RPMI7951 (cell line): ENCODE measurements around the gene PIM1. TPM values are rescaled to one million over a fixed set of nuclear protein-coding genes. Genes with fewer than 3 reads are reported as not detected.
"Not testable (repeated sequence)": the region's sequence is repeated elsewhere in the genome, so short reads cannot be mapped to it uniquely, and the experiment has no call there.

ENCODE experiments used
- DNase-seq: peaks from one replicate; pipeline ENCODE4 v3.0.0-alpha.2; 2012; ENCODE audit warnings: low read depth
- total RNA-seq: library from RNA; depleted of rRNA; stranded (reverse); fragments of >200 nt; shearing (Covaris generic); gene quantifications from 2 replicates; pipeline ENCODE4 v1.2.3, GENCODE V29; 2014; rRNA removed

The PIM1 gene
- 7.7 and 8.2 TPM in 2 replicates for total RNA-seq

DNA sequence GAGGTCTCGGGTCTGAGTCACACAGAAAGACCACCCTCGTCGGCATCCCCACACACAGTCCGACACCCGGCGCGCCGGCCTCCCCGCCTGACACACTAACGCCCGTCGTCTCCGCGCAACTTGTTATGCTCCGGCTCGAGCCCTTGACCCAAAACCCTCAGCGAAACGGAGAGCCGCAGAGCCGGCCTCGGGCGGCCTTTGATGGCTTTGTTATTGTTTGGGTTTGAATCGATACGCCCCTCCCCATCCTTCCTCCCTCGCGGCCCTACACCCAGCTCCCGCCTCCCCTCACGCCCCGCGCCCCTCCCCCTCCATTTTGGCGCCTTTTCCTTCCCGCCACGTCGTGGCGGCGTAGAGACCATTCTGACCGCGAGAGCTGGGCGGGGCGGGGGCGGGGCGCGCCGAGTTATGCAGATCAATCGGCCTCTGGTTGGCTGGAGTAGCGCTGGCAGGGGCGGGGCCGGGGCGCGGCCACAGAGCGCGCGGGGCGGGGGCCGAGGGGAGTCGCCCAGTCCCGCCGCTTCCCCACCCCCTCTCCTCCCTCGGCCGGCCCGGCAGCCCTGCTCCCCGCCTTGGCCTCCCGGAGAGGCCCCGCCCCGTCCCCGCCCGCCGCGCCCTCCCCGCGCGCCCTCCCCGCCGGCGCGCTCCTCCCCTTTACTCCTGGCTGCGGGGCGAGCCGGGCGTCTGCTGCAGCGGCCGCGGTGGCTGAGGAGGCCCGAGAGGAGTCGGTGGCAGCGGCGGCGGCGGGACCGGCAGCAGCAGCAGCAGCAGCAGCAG, at the start of gene PIM1:
PIM1 (plus strand) TSS at position 657 of the 777 bp plus-strand sequence. CDS start 424 bp downstream, outside the sequence.
- peak; percentile 96 for DNase-seq

DNA sequence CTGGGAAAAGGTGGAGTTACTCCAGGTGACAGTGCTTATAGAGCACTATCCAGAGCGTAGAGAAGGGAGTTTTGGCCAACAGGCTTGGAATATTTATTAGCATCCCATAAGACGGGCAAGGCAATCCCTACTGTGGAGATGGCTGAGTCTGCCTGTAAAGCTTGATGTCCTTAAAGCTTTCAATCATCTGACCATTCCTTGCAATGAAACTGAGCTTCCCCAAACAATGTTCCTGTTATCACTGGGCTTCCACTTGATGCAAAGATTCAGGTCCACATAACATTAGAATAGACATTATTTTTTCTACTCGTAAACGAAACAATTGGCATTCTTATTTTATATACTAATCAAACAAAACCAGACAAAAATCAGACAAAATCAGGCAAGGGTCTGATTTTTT, 48.4 kb upstream of the PIM1 start:
- no peak for DNase-seq

DNA sequence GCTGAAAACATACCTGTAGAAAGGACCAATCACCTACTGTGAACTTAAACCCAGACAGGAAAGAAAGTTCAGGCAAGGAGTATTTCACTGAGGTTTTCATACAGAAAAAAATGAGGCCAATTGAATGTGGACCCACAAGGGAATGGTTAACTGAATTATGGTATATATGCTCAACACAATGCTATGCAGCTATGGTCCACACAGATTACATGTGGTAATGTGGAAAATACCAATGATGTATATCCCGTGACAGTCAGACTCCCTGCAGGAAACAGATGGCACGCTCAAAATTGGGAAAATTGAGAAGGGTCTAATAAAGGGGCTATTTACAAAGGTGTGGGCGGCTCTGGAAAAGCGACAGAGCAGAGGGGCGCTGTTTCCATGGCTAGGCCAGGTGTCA, 47.1 kb upstream of the PIM1 start:
- DNase-seq = no peak

DNA sequence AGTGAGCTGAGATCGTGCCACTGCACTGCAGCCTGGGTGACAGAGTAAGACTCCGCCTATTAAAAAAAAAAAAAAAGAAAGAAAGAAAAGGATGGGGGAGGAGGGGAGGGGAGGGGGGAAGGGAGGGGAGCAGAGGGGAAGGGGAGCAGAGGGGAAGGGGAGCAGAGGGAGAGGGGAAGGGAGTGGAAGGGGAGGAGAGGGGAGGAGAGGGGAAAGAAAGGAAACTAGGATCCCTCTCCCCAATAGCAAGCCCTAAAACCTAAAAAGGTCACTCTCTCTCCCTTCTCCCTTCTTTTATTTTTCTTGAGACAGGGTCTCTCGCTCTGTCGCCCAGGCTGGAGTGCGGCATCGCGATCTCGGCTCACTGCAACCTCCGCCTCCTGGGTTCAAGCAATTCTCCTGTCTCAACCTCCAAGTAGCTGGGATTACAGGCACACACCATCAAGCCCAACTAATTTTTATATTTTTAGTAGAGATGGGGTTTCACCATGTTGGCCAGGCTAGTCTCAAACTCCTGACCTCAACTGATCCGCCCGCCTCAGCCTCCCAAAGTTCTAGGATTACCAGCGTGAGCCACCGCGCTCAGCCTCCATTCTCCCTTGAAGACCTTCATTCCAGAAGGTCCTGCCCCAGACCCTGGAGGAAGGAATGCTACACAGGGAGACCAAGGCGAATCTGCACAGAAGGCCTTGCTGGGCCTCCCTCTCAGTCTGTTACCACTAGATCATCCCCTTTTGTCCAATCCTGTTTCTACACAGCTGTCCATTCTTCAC, 45.8 kb upstream of the PIM1 start:
- DNase-seq = no peak

DNA sequence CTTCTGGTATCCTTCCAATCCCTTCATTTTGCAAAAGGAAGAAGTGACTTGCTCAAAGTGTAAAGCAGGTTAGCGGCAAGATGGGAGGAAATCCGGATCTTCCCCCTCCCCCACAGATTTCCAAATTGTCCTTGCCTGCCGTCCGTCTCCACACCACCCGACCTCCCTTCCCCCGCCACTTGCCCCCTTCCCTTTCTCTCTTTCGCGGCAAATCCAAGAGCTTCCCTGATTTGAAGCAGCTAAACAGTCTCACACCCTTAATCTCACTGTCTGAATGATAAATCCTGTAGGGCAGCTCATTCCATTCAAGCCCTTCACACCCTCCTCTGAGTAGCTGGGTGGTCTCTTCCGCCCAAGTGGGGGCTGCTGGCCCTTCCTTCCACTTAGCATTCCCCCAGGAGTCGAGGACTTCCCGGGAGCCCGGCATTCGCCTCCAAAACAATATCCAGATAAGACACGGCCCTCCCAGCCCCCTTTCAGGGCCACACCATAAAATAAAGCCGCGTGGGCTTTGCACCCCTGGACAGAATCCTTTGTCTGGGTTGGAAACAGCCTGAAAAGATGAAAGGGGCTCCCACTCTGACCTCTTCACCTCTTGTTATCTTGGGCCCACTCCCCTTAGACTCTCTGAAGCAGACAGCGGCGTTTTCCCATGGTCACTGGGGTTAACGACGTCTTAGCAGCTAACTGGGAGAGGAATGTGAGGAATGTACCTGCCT, 44.0 kb upstream of the PIM1 start:
- no peak for DNase-seq

DNA sequence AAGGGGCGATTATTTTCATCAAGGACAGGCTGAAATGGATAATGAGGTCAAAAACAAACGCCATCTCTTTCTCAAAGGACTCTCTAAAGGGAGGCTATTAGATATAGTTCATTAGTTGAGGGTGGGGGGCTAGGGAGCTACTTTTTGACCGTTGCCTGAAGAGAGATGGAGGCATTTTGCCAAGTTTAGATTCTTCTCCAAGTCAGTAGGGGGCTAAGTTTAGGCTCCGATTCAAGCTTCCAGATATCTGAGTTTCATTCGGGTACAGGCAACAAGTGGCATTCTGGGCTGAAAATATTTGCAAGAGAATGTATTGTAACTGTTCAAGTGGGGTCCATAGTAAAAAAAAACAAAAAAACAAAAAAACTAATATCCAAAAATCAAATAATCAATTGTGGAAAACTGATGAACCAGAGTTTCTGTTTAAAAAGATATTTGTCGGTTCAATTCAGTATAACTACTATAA, 43.4 kb upstream of the PIM1 start:
- DNase-seq = no peak

DNA sequence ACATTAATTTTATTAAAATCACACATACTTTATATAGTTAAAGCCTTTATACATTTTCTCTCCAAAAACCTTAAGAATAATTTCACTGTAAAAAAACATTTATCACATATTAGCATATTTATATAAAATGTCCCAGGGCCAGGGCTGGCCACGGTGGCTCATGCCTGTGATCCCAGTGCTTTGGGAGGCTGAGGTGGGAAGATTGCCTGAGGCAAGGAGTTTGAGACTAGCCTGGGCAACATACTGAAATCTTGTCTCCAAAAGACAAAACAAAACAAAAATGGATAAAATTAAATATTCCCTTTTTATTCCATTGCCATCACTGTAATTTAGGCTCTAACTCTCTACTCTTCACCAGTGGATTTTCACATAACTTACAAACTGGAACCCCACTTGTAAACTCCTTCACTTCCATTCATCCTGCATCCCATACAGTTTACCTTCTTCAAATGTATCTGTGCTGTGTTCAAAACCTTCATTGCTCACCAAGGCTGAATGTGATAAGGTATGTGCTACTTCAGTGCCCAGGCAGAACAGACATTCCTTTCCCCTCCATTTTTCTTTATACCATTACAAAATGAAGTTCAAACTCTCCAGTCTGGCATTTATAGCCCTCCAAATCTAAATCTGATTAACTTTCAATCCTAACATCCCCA, 42.9 kb upstream of the PIM1 start:
- DNase-seq = no peak

DNA sequence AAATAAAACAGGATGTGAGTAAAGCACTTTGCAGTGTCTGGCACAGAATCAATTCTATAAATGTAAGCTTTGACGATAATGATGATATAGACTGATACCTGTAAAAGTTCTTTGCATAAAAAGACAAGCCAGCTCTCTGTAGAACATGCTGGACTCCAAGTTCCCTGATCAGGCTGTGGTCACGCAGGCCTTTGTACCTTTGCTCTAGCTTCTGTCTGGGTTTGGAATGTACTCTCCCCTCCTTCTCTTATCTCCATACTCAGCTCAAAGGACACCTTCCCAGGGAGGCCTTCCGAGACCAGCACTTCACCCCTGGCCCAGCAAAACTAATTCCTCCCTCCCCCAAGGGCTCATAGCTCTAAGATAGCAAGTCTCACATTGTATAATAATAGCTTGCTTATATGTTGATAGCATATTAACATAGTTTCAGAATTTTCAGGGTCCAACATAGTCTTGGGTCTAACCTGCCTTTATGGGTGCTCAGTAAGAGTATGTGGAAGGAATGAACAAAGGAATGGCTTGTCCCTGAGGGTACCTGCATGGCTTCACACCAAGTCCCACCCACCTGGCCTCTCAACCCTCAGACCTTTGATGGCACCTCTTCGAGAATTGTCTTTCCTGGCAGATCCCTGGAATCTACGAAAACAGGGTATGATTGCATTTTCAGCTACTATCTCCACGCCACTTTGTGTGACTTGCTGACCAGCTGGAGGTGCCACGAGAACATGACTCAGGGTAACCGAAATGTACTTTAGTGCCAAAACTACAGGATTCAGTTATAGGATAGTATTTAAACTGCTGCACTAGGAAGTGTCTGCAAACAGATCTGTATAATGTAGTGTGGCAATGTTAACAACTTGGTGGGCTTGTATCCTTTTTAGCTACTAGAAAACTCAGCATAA, 41.7 kb upstream of the PIM1 start:
- DNase-seq = peak; percentile 66

DNA sequence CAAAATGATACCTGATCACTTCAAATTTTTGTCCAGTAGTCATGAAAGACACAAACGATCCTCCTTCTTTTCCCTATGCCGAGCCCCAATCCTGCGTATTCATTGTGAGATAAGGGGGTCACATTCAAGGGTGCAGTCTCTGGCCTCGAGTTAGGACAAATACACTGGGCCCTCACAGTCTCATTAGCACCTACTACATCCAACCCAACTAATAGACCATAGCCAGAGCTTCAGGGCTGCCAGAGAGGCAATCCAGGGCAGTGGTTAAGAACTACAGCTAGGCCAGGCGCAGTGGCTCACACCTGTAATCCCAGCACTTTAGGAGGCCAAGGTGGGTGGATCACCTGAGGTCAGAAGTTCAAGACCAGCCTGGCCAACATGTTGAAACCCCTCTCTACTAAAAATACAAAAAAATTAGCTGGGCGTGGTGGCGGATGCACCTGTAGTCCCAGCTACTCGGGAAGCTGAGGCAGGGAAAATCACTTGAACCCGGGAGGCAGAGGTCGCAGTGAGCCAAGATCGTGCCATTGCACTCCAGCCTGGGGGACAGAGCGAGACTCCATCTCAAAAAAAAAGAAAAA, 41.0 kb upstream of the PIM1 start:
- not testable (repeated sequence) for DNase-seq

DNA sequence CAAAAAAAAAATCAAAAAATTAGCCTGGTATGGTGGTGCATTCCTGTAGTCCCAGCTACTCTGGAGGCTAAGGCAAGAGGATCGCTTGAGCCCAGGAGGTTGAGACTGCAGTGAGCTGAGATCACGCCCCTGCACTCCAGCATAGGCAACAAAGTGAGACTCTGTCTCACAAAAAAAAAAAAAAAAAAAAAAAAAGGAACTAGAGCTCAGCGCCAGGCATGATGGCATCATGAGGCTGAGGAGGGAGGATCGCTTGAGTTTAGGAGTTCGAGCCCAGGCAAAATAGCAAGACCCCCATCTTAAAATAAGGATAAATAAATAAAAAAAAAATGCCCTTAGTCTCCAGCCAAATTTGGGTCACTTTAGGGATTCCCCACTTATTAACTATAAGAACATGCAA, 40.4 kb upstream of the PIM1 start:
- DNase-seq = no peak

DNA sequence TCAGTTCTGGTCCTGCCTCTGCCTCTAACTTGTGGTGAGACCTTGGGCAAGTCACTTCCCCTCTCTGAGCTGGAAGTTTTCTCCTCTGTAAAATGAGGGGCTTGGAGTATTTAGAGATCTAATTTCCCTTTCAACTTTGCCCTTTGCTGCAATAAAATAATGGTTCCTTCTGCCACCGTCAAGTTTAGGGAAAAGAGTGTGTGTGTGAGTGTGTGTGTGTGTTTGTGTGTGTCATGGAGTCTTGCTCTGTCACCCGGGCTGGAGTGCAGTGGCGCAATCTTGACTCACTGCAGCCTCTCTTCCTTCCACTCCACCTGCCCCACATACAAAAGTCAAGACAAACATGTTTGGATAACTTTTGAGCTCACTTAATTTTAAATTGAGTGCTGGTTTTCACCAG, 39.2 kb upstream of the PIM1 start:
- DNase-seq = peak; percentile 53

DNA sequence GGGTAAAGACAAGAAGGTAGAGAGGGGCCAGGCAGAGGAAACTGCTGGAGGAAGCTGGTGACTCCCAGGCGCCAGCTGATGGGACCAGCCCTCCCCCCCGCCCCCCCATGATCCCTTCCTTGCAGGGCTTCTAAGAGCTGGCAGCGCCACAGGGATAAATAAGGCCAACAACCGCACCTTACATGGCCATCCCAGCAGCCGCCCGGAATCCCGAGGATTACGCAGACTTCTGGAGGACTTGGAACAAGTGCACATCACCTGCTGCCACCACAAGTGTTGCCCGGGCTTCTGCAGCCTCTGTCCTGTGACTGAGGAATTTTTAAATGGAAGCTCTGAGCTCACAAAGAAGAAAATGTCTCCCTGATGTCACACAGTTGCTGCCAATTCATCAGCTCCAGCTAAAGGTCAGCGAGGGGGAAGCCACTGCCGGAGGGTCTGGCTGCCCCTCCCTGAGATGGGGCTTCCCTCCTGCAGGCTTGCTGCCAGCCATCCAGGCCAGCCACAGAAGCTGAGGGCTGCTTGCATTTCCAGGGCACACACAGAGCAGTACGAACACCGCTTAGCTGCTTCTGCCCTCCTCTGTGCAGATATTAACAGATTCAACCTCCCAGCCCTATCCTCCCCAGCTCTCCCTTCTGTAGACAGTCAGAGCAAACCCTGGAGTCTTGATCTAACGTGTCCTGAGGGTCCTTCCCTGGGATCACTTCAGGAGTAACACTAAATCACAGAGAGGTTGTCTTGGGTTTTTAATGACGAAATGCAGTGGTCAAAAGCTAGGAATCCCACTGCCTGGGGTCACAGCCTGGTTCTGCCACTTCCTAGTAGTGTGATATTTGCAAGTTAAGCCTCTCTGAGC, 38.6 kb upstream of the PIM1 start:
- DNase-seq = peak; percentile 77

DNA sequence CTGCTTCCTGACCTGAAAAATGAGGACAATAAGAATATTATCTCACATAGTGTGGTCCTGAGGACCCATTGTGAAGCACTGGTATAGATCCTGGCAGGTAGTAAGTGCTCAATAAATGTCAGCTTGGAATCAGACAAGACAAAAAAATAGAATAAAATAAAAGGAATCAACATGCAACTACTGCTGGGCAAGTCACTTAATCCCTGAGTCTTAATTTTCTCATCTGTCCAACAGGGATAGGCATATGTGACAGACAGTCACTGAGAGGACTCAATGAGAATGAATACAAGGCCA, 38.0 kb upstream of the PIM1 start:
- no peak for DNase-seq

DNA sequence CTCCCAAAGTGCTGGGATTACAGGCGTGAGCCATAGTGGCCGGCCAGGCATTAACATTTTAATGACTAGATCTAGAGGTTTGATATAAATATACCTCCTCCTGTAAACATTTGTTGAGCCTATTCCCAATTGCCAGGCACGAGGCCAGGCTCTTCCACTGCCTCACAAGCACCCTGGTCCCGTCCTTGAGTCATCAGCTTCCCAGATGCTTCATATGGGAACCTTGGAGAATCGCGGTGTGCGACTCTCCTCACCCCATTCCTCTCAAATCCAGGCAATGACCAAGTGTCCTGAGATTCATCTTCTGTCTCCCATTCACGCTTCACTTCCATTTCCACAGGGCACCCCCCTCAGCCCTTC, 35.9 kb upstream of the PIM1 start:
- peak; percentile 90 for DNase-seq

DNA sequence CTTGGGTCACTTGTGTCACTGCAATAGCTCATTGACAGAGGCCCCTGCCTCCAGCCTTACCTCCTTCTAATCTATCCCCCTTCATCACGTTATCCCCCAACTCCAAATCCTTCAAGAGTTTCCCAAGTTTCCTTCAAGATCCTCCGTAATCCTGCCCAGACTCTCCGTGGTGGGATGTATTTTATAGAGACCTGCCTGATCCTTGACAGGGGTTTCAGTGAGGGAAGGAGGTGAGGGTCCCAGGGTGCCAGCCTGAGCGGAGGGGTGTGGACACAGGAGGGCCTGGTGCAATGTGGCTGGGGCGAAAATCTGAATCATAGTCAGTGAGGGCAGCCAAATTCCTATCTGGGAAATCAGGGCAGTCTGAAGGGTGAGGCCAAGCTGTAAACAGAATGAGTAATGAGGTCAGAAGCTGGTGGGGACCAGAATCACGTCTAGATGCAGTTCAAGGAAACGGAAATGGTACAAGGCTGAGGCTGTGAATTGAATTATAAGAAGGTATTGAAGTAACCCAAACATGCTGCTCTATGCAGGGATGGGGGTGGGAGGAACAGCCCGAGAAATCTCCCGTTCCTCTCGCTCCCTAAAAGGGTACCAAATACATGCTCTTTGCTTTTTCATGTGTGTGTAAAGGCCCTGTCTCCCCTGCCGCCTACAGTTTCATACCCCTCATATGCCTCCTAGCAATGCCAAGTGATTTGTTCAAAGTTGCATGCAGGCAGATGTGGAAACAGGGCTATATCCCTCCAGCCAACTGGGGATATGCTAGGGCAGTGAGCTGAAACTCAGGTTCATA, 35.4 kb upstream of the PIM1 start:
- DNase-seq = peak; percentile 93

DNA sequence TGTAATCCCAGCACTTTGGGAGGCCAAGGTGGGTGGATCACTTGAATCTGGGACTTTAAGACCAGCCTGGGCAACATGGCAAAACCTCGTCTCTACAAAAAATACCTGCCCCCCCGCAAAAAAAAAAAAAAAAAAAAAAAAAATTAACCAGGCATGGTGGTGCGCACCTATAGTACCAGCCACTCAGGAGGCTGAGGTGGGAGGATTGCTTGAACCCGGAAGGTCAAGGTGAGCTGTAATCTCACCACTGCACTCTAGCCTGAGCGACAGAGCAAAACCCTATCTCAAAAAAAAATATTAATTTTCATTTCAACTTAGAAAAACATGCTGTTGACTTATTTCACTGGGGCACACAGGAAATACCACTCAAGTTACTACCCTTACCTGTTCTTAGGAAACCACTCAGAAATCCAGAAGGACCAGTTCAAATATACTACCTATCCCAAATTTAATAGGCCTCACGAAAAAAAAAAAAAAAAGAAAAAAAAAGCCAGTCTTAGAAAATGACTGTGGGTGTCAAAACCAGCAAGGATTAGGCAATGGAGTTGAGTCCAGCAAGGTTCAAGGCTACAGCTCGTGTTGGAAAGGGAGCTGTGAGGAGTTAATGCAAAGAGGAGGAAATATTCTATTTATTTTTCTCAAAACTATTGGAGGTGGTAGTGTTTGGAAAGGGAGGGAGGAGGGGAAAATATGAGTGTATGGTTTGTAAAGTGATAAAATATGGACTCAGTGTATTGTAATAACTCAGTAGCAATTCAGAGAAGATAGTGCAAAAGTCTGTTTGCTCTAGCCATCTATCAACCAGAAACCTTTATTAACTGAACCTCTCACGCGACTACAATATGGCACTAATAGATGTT, 33.9 kb upstream of the PIM1 start:
- DNase-seq = no peak

DNA sequence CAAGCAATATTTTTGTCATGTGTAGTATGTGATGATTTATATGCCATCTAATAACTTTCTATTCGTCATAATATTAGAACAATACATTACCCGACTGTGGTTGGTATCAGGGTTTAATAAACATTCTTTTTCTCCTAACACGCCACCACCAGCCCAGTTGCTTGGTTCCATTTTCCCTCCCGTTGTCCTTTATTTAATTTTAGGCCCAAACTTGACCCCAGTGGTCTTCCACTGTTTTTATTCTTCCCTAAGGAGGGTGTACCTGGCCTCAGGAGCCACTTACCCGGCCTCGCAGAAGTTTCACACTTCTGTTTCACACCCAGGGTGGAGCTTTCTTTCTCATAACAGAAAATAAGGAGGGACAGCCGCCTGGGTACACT, 33.1 kb upstream of the PIM1 start:
- no peak for DNase-seq
